Measurements from ENCODE around the gene PTPRJ.
A peak's percentile ranks its signal among the peaks of the same experiment; 100 is the strongest.

PTPRJ gene

GRCh38 chr11:48169717-48170116 lies 189.4 kb downstream of the PTPRJ start:
- no peak for DNase-seq

- DNase-seq: no peak
These were observed 190.2 kb downstream of the PTPRJ start for GRCh38 chr11:48170241-48171233.

- peak; percentile 52 for DNase-seq
These were observed 192.7 kb downstream of the PTPRJ start for GRCh38 chr11:48172818-48173609.

GRCh38 chr11:48177661-48178060 lies 197.3 kb downstream of the PTPRJ start:
- no peak for DNase-seq

- DNase-seq: no peak
These were observed 200.3 kb downstream of the PTPRJ start for GRCh38 chr11:48180627-48181026.

- DNase-seq: no peak
These were observed 202.6 kb downstream of the PTPRJ start for GRCh38 chr11:48182860-48183526.

- DNase-seq: no peak
These were observed 204.1 kb downstream of the PTPRJ start for GRCh38 chr11:48184452-48184851.

- DNase-seq: peak; percentile 10
These were observed 210.7 kb downstream of the PTPRJ start for GRCh38 chr11:48190906-48191654.

GRCh38 chr11:48193876-48194275 lies 213.5 kb downstream of the PTPRJ start:
- no peak for DNase-seq

GRCh38 chr11:48207881-48208280 lies 227.5 kb downstream of the PTPRJ start:
- DNase-seq: no peak

GRCh38 chr11:48210052-48210451 lies 229.7 kb downstream of the PTPRJ start:
- no peak for DNase-seq

GRCh38 chr11:48216510-48216909 lies 236.2 kb downstream of the PTPRJ start, which contains the start of gene OR4B1:
Gene OR4B1, plus strand, starts transcription at chr11:48216810. Its CDS starts 0 bp downstream, at chr11:48216810.
- no peak for DNase-seq

Measured in DMS79 treated with DMSO at 0.1 percent for 48 hours (cell line).